Measurements from ENCODE around the gene MUC5AC.

MUC5AC gene

DNA sequence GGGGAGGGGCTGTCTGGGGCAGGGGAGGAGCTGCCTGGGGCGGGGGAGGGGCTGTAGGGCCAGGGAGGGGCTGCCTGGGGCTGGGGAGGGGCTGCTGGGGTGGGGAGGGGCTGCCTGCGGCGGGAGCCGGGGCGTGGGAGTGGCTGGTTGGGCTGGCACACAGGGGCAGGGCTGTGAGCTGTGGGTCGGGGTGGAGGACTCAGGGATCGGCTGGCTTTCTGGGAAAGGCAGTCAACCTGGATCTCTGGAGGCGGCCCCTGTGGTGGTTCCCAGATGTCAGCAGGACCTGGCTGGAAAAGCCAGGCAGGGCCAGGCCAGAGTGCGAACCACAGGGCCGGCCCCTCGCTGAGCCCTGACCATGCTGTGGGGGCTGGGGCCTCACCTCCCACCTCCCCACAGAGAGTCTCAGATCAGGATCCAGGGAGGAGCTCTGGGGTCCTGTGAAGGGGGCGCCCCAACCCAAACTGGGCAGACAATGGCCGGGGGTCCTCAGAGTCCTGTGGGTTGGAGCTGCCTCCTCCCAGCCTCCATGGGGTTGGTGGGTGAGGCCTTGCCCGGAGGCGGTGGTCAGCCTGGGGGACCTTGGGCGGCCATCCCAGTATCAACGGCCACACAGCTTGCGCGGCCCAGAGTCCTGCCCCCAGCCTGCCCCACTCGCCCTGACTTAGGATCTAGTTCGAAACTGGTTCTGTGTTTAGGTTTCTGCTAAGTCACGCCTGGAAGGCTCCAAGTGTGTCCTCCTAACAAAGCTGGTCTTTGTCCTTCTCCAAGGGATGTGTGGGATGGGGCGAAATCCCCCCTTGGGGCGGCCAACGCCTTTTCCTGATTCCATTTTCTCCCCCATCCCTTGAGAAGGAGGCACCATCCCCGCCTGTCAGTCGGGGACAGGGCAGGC lies 67.0 kb downstream of the MUC5AC start:
- peaks cover 5% of the 10 kb centered on the region for H3K4me1 ChIP-seq (ENCODE audit: control insufficient read depth, insufficient read depth, low read length)
- no peak overlapping the region for H3K4me3 ChIP-seq (ENCODE audit: insufficient read depth, low read depth, low read length)
- H3K36me3 ChIP-seq (ENCODE audit: control insufficient read depth, insufficient read depth, low read length) = no peaks in the 10 kb centered on the region
- no peak overlapping the region for H3K27ac ChIP-seq (ENCODE audit: insufficient read depth, low read depth, low read length, poor library complexity, severe bottlenecking)
- 72 to 75% methylated on average over 27 of the region's 27 CpGs for WGBS, 2 experiments
- no peaks in the 10 kb centered on the region for H3K9me3 ChIP-seq (ENCODE audit: control insufficient read depth, low read length)
- no peaks in the 10 kb centered on the region for H3K27me3 ChIP-seq (ENCODE audit: control insufficient read depth, insufficient read depth, low read length, poor library complexity, severe bottlenecking)

DNA sequence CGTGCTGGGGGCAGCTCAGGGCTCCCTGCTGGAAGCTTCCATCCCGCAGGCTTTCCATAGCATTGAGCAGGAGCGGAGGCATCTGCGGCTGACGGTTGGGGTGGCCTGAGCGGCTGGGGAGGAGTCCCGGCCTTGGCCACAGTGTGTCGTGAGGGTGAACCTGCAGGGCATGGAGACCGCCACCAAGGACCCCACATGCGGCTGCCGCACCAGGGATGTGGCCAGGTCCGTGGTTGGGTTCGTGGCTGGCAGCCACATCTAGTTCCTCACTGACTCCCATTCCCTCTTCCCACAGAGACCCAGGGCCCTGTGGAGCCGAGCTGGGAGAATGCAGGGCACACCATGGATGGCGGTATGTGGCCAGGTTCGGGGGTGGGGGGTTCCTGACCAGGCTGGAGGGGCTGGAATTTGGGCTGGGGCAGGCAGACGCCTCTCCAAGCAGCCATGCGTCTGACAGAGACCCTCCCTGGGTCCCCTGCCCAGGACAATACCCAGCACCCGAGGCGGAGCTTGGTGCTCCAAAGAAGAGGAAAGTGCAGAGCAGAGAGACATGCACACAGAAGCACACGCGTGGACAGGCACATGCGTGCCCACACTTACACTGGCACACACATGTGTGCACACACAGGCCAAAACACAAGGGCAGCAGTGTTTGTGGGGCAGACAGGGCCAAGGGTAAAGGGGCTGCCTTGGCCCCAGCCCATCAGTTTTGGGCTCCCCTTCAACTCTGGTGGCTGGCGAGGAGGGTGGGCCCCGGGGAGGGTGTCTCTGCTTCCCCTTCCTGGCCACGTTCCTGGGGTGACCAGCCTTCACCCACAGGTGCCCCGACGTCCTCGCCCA lies 67.9 kb downstream of the MUC5AC start:
- Histone ChIP-seq H3K4me1 (ENCODE audit: control insufficient read depth, insufficient read depth, low read length) (peaks cover 5% of the 10 kb centered on the region), H3K4me3 (ENCODE audit: insufficient read depth, low read depth, low read length) (no peak overlapping the region), H3K27me3 (ENCODE audit: control insufficient read depth, insufficient read depth, low read length, poor library complexity, severe bottlenecking) (no peaks in the 10 kb centered on the region), H3K27ac (ENCODE audit: insufficient read depth, low read depth, low read length, poor library complexity, severe bottlenecking) (no peak overlapping the region), H3K9me3 (ENCODE audit: control insufficient read depth, low read length) (no peaks in the 10 kb centered on the region), H3K36me3 (ENCODE audit: control insufficient read depth, insufficient read depth, low read length) (no peaks in the 10 kb centered on the region)
- WGBS, 2 experiments = 92 to 94% methylated on average over 29 of the region's 29 CpGs

GRCh38 chr11:1226226-1226985 lies 68.7 kb downstream of the MUC5AC start:
- no peaks in the 10 kb centered on the region for H3K9me3 ChIP-seq (ENCODE audit: control insufficient read depth, low read length)
- no peak overlapping the region for H3K4me3 ChIP-seq (ENCODE audit: insufficient read depth, low read depth, low read length)
- WGBS, 2 experiments = 91 to 92% methylated on average over 41 of the region's 41 CpGs
- H3K36me3 ChIP-seq (ENCODE audit: control insufficient read depth, insufficient read depth, low read length) = no peaks in the 10 kb centered on the region
- no peaks in the 10 kb centered on the region for H3K27me3 ChIP-seq (ENCODE audit: control insufficient read depth, insufficient read depth, low read length, poor library complexity, severe bottlenecking)
- H3K4me1 ChIP-seq (ENCODE audit: control insufficient read depth, insufficient read depth, low read length) = peaks cover 5% of the 10 kb centered on the region
- H3K27ac ChIP-seq (ENCODE audit: insufficient read depth, low read depth, low read length, poor library complexity, severe bottlenecking) = no peak overlapping the region

- no peaks in the 10 kb centered on the region for H3K9me3 ChIP-seq (ENCODE audit: control insufficient read depth, low read length)
- peaks cover 5% of the 10 kb centered on the region for H3K4me1 ChIP-seq (ENCODE audit: control insufficient read depth, insufficient read depth, low read length)
- no peaks in the 10 kb centered on the region for H3K27me3 ChIP-seq (ENCODE audit: control insufficient read depth, insufficient read depth, low read length, poor library complexity, severe bottlenecking)
- H3K27ac ChIP-seq (ENCODE audit: insufficient read depth, low read depth, low read length, poor library complexity, severe bottlenecking) = no peak overlapping the region
- no peaks in the 10 kb centered on the region for H3K36me3 ChIP-seq (ENCODE audit: control insufficient read depth, insufficient read depth, low read length)
- no peak overlapping the region for H3K4me3 ChIP-seq (ENCODE audit: insufficient read depth, low read depth, low read length)
- WGBS, 2 experiments = 89 to 91% methylated on average over 23 of the region's 23 CpGs
These were observed 69.3 kb downstream of the MUC5AC start for GRCh38 chr11:1226986-1227550.

DNA sequence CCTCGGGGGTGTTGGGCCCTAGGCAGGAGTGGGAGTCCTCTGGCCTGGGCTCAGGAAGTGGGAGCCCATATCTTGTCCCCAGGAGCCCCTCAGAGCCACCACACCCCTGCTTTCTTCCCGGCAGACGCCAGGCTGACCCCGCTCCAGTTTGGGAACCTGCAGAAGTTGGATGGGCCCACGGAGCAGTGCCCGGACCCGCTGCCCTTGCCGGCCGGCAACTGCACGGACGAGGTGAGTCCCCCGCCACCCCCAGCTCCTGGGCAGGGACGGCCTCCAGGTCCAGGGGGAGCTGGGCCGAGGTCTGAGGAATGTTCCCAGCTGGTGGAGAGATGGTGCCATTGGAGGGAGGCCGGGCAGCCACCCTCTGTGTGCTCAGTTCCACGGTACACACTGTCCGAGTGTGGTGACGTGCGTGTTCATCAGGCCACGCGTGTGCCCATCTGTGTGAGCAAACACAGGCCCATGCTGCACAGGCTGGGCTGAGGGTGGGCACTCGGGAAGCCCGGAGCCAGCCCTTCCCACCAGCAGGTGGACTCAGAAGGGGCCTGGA lies 69.9 kb downstream of the MUC5AC start:
- peaks cover 5% of the 10 kb centered on the region for H3K4me1 ChIP-seq (ENCODE audit: control insufficient read depth, insufficient read depth, low read length)
- WGBS, 2 experiments = 93 to 94% methylated on average over 23 of the region's 23 CpGs
- H3K4me3 ChIP-seq (ENCODE audit: insufficient read depth, low read depth, low read length) = no peak overlapping the region
- no peaks in the 10 kb centered on the region for H3K27me3 ChIP-seq (ENCODE audit: control insufficient read depth, insufficient read depth, low read length, poor library complexity, severe bottlenecking)
- H3K36me3 ChIP-seq (ENCODE audit: control insufficient read depth, insufficient read depth, low read length) = no peaks in the 10 kb centered on the region
- no peaks in the 10 kb centered on the region for H3K9me3 ChIP-seq (ENCODE audit: control insufficient read depth, low read length)
- H3K27ac ChIP-seq (ENCODE audit: insufficient read depth, low read depth, low read length, poor library complexity, severe bottlenecking) = no peak overlapping the region

DNA sequence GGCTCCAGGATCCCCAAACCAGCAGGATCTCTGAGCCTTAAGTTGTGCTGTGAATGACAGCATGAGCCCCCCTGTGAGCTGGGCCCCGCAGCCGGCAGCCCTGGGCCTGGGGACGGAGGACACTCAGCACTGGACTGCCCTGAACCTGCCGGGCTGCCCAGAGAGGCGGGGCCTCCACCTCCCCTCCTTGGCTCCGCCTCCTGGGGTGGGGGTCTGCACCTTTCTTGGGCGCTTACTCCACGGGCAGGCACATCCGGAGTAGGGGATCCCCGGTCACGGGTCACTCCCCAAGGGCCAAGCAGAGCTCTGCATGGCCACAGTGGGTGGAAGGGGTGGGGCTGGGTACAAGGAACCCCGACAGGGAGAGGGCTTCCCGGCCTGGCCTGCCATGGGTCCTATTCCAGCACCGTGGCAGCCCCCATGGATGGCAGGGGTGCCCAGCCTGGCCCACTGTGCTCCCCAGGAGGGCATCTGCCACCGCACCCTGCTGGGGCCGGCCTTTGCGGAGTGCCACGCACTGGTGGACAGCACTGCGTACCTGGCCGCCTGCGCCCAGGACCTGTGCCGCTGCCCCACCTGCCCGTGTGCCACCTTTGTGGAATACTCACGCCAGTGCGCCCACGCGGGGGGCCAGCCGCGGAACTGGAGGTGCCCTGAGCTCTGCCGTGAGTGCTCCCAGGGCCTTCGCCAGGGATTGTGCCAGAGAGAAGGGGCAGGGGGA lies 70.5 kb downstream of the MUC5AC start:
- 88 to 90% methylated on average over 31 of the region's 31 CpGs for WGBS, 2 experiments
- Histone ChIP-seq H3K27me3 (ENCODE audit: control insufficient read depth, insufficient read depth, low read length, poor library complexity, severe bottlenecking) (no peaks in the 10 kb centered on the region), H3K4me3 (ENCODE audit: insufficient read depth, low read depth, low read length) (no peak overlapping the region), H3K36me3 (ENCODE audit: control insufficient read depth, insufficient read depth, low read length) (no peaks in the 10 kb centered on the region), H3K4me1 (ENCODE audit: control insufficient read depth, insufficient read depth, low read length) (peaks cover 5% of the 10 kb centered on the region), H3K9me3 (ENCODE audit: control insufficient read depth, low read length) (no peaks in the 10 kb centered on the region), H3K27ac (ENCODE audit: insufficient read depth, low read depth, low read length, poor library complexity, severe bottlenecking) (no peak overlapping the region)

DNA sequence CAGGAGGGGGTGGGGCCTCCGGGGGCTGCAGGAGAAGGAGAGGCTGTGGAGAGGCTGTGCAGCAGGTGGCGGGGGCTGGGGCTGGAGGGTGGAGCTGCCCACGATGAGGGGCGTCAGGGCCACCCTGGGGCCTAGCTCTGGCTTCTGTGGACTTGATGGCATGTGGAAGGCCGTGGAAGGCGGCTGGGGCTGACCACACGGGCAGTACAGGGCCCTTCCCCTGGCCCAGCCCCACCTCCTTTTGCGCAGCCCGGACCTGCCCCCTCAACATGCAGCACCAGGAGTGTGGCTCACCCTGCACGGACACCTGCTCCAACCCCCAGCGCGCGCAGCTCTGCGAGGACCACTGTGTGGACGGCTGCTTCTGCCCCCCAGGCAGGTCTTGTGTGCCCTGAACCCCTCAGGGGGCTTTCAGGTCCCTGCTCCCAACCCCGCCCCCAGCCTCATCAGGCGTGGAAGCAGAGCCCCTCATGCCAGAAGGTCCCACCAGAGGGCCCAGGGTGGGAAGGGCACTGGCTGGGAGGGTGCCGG lies 71.2 kb downstream of the MUC5AC start:
- Histone ChIP-seq H3K27me3 (ENCODE audit: control insufficient read depth, insufficient read depth, low read length, poor library complexity, severe bottlenecking) (no peaks in the 10 kb centered on the region), H3K27ac (ENCODE audit: insufficient read depth, low read depth, low read length, poor library complexity, severe bottlenecking) (no peak overlapping the region), H3K9me3 (ENCODE audit: control insufficient read depth, low read length) (no peaks in the 10 kb centered on the region), H3K36me3 (ENCODE audit: control insufficient read depth, insufficient read depth, low read length) (no peaks in the 10 kb centered on the region), H3K4me3 (ENCODE audit: insufficient read depth, low read depth, low read length) (no peak overlapping the region), H3K4me1 (ENCODE audit: control insufficient read depth, insufficient read depth, low read length) (peaks cover 5% of the 10 kb centered on the region)
- 85 to 86% methylated on average over 18 of the region's 18 CpGs for WGBS, 2 experiments

- 94 to 95% methylated on average over 24 to 27 of the region's 27 CpGs for WGBS, 2 experiments
- Histone ChIP-seq H3K4me1 (ENCODE audit: control insufficient read depth, insufficient read depth, low read length) (peaks cover 3% of the 10 kb centered on the region), H3K9me3 (ENCODE audit: control insufficient read depth, low read length) (no peaks in the 10 kb centered on the region), H3K4me3 (ENCODE audit: insufficient read depth, low read depth, low read length) (no peak overlapping the region), H3K27me3 (ENCODE audit: control insufficient read depth, insufficient read depth, low read length, poor library complexity, severe bottlenecking) (no peaks in the 10 kb centered on the region), H3K36me3 (ENCODE audit: control insufficient read depth, insufficient read depth, low read length) (no peaks in the 10 kb centered on the region), H3K27ac (ENCODE audit: insufficient read depth, low read depth, low read length, poor library complexity, severe bottlenecking) (no peak overlapping the region)
These were observed 71.8 kb downstream of the MUC5AC start for GRCh38 chr11:1229471-1230120.

- Histone ChIP-seq H3K27me3 (ENCODE audit: control insufficient read depth, insufficient read depth, low read length, poor library complexity, severe bottlenecking) (no peaks in the 10 kb centered on the region), H3K4me1 (ENCODE audit: control insufficient read depth, insufficient read depth, low read length) (no peaks in the 10 kb centered on the region), H3K9me3 (ENCODE audit: control insufficient read depth, low read length) (no peaks in the 10 kb centered on the region), H3K4me3 (ENCODE audit: insufficient read depth, low read depth, low read length) (no peak overlapping the region), H3K36me3 (ENCODE audit: control insufficient read depth, insufficient read depth, low read length) (no peaks in the 10 kb centered on the region), H3K27ac (ENCODE audit: insufficient read depth, low read depth, low read length, poor library complexity, severe bottlenecking) (no peak overlapping the region)
- 92 to 93% methylated on average over 5 of the region's 5 CpGs for WGBS, 2 experiments
These were observed 72.3 kb downstream of the MUC5AC start for GRCh38 chr11:1230121-1230455.

Measured in ectodermal cell (in vitro differentiated cells).